ENCODE results near the gene NLRP14.

Gene NLRP14

GRCh38 chr11:7050191-7050590 is 29.9 kb downstream of the NLRP14 start:
- no peak for DNase-seq (ENCODE audit: low read depth)
- no peak for TF ChIP-seq CTCF (IDR thresholded peaks at IDR 0.05; ENCODE audit: low read depth, low read length, missing control alignments)
- H3K4me3 ChIP-seq (ENCODE audit: low read depth, low read length) = no peak overlapping the region

GRCh38 chr11:7056828-7057513 is 36.7 kb downstream of the NLRP14 start:
- no peak for DNase-seq (ENCODE audit: low read depth)
- TF ChIP-seq CTCF (IDR thresholded peaks at IDR 0.05; ENCODE audit: low read depth, low read length, missing control alignments) = no peak
- no peak overlapping the region for H3K4me3 ChIP-seq (ENCODE audit: low read depth, low read length)

GRCh38 chr11:7057641-7058040 is 37.4 kb downstream of the NLRP14 start:
- no peak for TF ChIP-seq CTCF (IDR thresholded peaks at IDR 0.05; ENCODE audit: low read depth, low read length, missing control alignments)
- no peak for DNase-seq (ENCODE audit: low read depth)
- H3K4me3 ChIP-seq (ENCODE audit: low read depth, low read length) = no peak overlapping the region

- no peak for TF ChIP-seq CTCF (IDR thresholded peaks at IDR 0.05; ENCODE audit: low read depth, low read length, missing control alignments)
- no peak for DNase-seq (ENCODE audit: low read depth)
- no peak overlapping the region for H3K4me3 ChIP-seq (ENCODE audit: low read depth, low read length)
Observed at GRCh38 chr11:7060868-7061267, 40.6 kb downstream of the NLRP14 start.

- TF ChIP-seq CTCF (IDR thresholded peaks at IDR 0.05; ENCODE audit: low read depth, low read length, missing control alignments) = no peak
- no peak overlapping the region for H3K4me3 ChIP-seq (ENCODE audit: low read depth, low read length)
- DNase-seq (ENCODE audit: low read depth) = no peak
Observed at GRCh38 chr11:7062534-7062933, 42.3 kb downstream of the NLRP14 start.

- no peak for TF ChIP-seq CTCF (IDR thresholded peaks at IDR 0.05; ENCODE audit: low read depth, low read length, missing control alignments)
- no peak for DNase-seq (ENCODE audit: low read depth)
- H3K4me3 ChIP-seq (ENCODE audit: low read depth, low read length) = no peak overlapping the region
Observed at GRCh38 chr11:7072401-7073028, 52.2 kb downstream of the NLRP14 start.

GRCh38 chr11:7077101-7077500 is 56.8 kb downstream of the NLRP14 start:
- no peak for DNase-seq (ENCODE audit: low read depth)
- no peak for TF ChIP-seq CTCF (IDR thresholded peaks at IDR 0.05; ENCODE audit: low read depth, low read length, missing control alignments)

More at GRCh38 chr11:7077101-7077500, 56.8 kb downstream of the NLRP14 start:
- H3K4me3 ChIP-seq (ENCODE audit: low read depth, low read length) = no peak overlapping the region
